K562 (cell line): Measurements from ENCODE around the gene OAT. TPM values are rescaled to one million over a fixed set of nuclear protein-coding genes. Genes with fewer than 3 reads are reported as not detected.

Experiments used
- ATAC-seq: fragments of 200-7000 bp; cut with Tn5 transposase; 3 replicates; pipeline ENCODE4 v1.9.1; 2020; ENCODE audit warnings: moderate library complexity
- BruUV-seq: library from RNA; stranded (reverse); fragments of 400-500 nt; replicated peaks from 2 replicates; lab custom pipeline; 2021; lab: Mats Ljungman, UMichigan
- CTCF ChIA-PET: fragments of 300-600 bp; formaldehyde crosslinking; extraction: SDS; loops from one replicate; lab custom pipeline; 2021; ENCODE audit warnings: low intra/inter-chr PET ratio; lab: Yijun Ruan, JAX
- POLR2A ChIA-PET: fragments of 300-600, 350-650 bp; sonication (Branson Sonifier 250); formaldehyde crosslinking; extraction: SDS; loops from one replicate; lab custom pipeline; 2021; ENCODE audit warnings: antibody characterized with exemption, inconsistent platforms; lab: Yijun Ruan, JAX
- DNase-seq, 4 experiments: peaks; one replicate each; pipeline versions ENCODE4 v3.0.0 to v3.0.0-alpha.2; 2011 to 2018; ENCODE audit warnings: low spot score in 3 of 4, mixed read lengths in 3 of 4; ENCODE audit errors: extremely low read depth in 1 of 4
- FAIRE-seq: peaks from 2 replicates; lab custom pipeline; 2011; peaks lifted over from hg19 to GRCh38; lab: Jason Lieb, UNC
- H2AFZ ChIP-seq: 2 replicates; pipeline ENCODE4 v1.6.0; 2011; ENCODE audit warnings: low read depth, low read length, control low read depth, inconsistent platforms
- H3K27ac ChIP-seq: fragments of 200-600 bp; 3 replicates; pipeline ENCODE4 v1.8.0; 2011; ENCODE audit warnings: low read depth, mild to moderate bottlenecking, control low read depth, inconsistent platforms, low read length, moderate library complexity, mixed read lengths; ENCODE audit errors: extremely low read depth
- H3K27me3 ChIP-seq, 2 experiments: fragments of 300-600 bp in 1 of 2; 2 replicates in 1 of 2; 3 replicates in 1 of 2; pipeline versions ENCODE4 v1.6.0 to v1.8.0; 2011; ENCODE audit warnings: inconsistent platforms in 2 of 2, low read length in 2 of 2, mild to moderate bottlenecking in 1 of 2, mixed read lengths in 1 of 2, moderate library complexity in 1 of 2; ENCODE audit not compliant: control insufficient read depth in 2 of 2, insufficient read depth in 2 of 2
- H3K36me3 ChIP-seq: fragments of 300-600 bp; 3 replicates; pipeline ENCODE4 v1.8.0; 2011; ENCODE audit warnings: mild to moderate bottlenecking, low read length, inconsistent platforms; ENCODE audit not compliant: control insufficient read depth, insufficient read depth
- H3K4me1 ChIP-seq, 2 experiments: fragments of 200-600 bp in 1 of 2; replicated peaks in 1 of 2; 2 replicates in 1 of 2; 3 replicates in 1 of 2; pipeline versions ENCODE4 v1.5.1 to v1.8.0; 2011; ENCODE audit warnings: inconsistent platforms in 2 of 2, low read length in 2 of 2, mild to moderate bottlenecking in 1 of 2, mixed read lengths in 1 of 2, moderate library complexity in 1 of 2; ENCODE audit not compliant: control insufficient read depth in 2 of 2, insufficient read depth in 2 of 2
- H3K4me2 ChIP-seq: 2 replicates; pipeline ENCODE4 v1.6.1; 2011; ENCODE audit warnings: low read length, control low read depth, inconsistent platforms, mixed read lengths; ENCODE audit not compliant: insufficient read depth
- H3K4me3 ChIP-seq: fragments of 200-600 bp; sonication (generic), shearing (Covaris generic); 2 replicates; pipeline ENCODE4 v1.5.1; 2016; ENCODE audit warnings: control low read depth, inconsistent platforms
- H3K79me2 ChIP-seq: fragments of 200-600 bp; 3 replicates; pipeline ENCODE4 v1.8.0; 2011; ENCODE audit warnings: low read length, inconsistent platforms; ENCODE audit not compliant: control insufficient read depth, insufficient read depth
- H3K9ac ChIP-seq, 2 experiments: 2 replicates each; pipeline versions ENCODE4 v1.6.0 to v1.6.1; 2011; ENCODE audit warnings: low read depth in 2 of 2, low read length in 2 of 2, control low read depth in 1 of 2, inconsistent platforms in 1 of 2, mild to moderate bottlenecking in 1 of 2, mixed read lengths in 1 of 2; ENCODE audit not compliant: insufficient read depth in 1 of 2
- H3K9me1 ChIP-seq: one replicate; pipeline ENCODE4 v1.6.0; 2011; ENCODE audit warnings: inconsistent platforms, mild to moderate bottlenecking, low read length, moderate library complexity; ENCODE audit not compliant: control insufficient read depth, insufficient read depth
- H3K9me3 ChIP-seq: replicated peaks from 2 replicates; pipeline ENCODE4 v1.5.1; 2011; ENCODE audit warnings: low read depth, low read length, inconsistent platforms; ENCODE audit not compliant: control insufficient read depth, insufficient read depth
- H4K20me1 ChIP-seq: replicated peaks from 2 replicates; pipeline ENCODE4 v1.6.1; 2011; ENCODE audit warnings: low read length, inconsistent platforms, mixed read lengths; ENCODE audit not compliant: control insufficient read depth, insufficient read depth
- RBBP5 ChIP-seq: fragments of 200-600 bp; sonication (generic); IDR thresholded peaks from 2 replicates; pipeline ENCODE4 v1.6.1; 2012; ENCODE audit warnings: borderline replicate concordance, mild to moderate bottlenecking, low read length, control low read depth, inconsistent platforms; ENCODE audit not compliant: insufficient read depth, poor library complexity, severe bottlenecking
- REST ChIP-seq, 2 experiments: fragments of 450-650 bp; formaldehyde crosslinking in 1 of 2; IDR thresholded peaks; 2 replicates each; pipeline versions ENCODE4 v1.4.0 to v1.6.1; 2014 to 2020; ENCODE audit warnings: mild to moderate bottlenecking in 2 of 2, borderline replicate concordance in 1 of 2, low read depth in 1 of 2
- SIN3B ChIP-seq: fragments of 450-650 bp; IDR thresholded peaks from 2 replicates; pipeline ENCODE4 v1.6.1; 2017; ENCODE audit warnings: low read depth, mild to moderate bottlenecking, moderate library complexity
- ZBTB11 ChIP-seq, 3 experiments: fragments of 200-800 bp in 1 of 3; fragments of 250-450 bp in 1 of 3; fragments of 450-650 bp in 1 of 3; sonication (Bioruptor Pico) in 1 of 3; sonication (Bioruptor generic) in 1 of 3; formaldehyde crosslinking in 1 of 3; IDR thresholded peaks; 2 replicates each; pipeline versions ENCODE4 v1.6.1 to v1.8.0; 2016 to 2022; ENCODE audit warnings: mild to moderate bottlenecking in 2 of 3, missing genetic modification characterization in 2 of 3, missing compliant biosample characterization in 1 of 3, moderate library complexity in 1 of 3
- ZBTB43 ChIP-seq: sonication (generic); formaldehyde crosslinking; IDR thresholded peaks from 2 replicates; pipeline ENCODE4 v1.8.0; 2023; ENCODE audit warnings: mild to moderate bottlenecking, missing genetic modification reagents
- WGBS: fragments of 100-300 bp; shearing (Covaris generic); methylation state at CpG from one replicate; pipeline ENCODE4 v1.1.6; 2016; ENCODE audit warnings: low coverage, mixed read lengths; ENCODE audit not compliant: insufficient coverage; ENCODE audit errors: missing lambda C conversion rate; 5-methylcytosine and 5-hydroxymethylcytosine counted together
- in situ Hi-C: fragments of 300-500 bp; cut with MboI; formaldehyde crosslinking; loops from 4 replicates; pipeline ENCODE4 v1.15.0; 2018; ENCODE audit warnings: inconsistent platforms, mixed read lengths
- intact Hi-C: fragments of 100-400 bp; cut with micrococcal nuclease; formaldehyde crosslinking; loops from 2 replicates; pipeline ENCODE4 v1.14.2; 2022
- polyA plus RNA-seq, 8 experiments: library from polyadenylated mRNA; depleted of rRNA in 4 of 8; stranded (reverse) in 5 of 8; unstranded in 3 of 8; fragments of >200 nt; fragmentation: Nextera tagmentation in 2 of 8; fragmentation: Illumina TruSeq in 1 of 8; extraction: Ambion mirVana in 2 of 8; extraction: Trizol in 1 of 8; gene quantifications; 2 replicates each; pipeline versions ENCODE4 v1.2.1 to v1.2.3, GENCODE V29; 2011 to 2014; ENCODE audit warnings: inconsistent platforms in 1 of 8, missing spikeins in 1 of 8
- total RNA-seq, 7 experiments: library from RNA; depleted of rRNA in 6 of 7; stranded (reverse); fragments of >200 nt in 6 of 7; fragmentation: Illumina TruSeq in 2 of 7; extraction: Trizol in 2 of 7; gene quantifications; 2 replicates each; pipeline versions ENCODE4 v1.2.1 to v1.2.3, GENCODE V29; 2011 to 2021; ENCODE audit warnings: low replicate concordance in 1 of 7

The OAT gene
- total and polyA plus RNA-seq, 9 of the 15 experiments (the other 6 are each of a cell fraction or from before 2014, with no cell fraction given) = 100 to 312 (median 163) TPM

- no peaks in the 10 kb centered on the region for H3K9me1 ChIP-seq
- no peaks in the 10 kb centered on the region for H3K27me3 ChIP-seq
- peaks cover 16% of the 10 kb centered on the region for H3K79me2 ChIP-seq
- peak within 1 kb of the TSS; percentile 99 for H2AFZ ChIP-seq
- DNase-seq (peak; percentile 81 to 88 (median 83)), FAIRE-seq (peak; percentile 65), ATAC-seq (peak; percentile 97)
- peak within 1 kb of the TSS; percentile 76 for H3K4me3 ChIP-seq
- no peaks in the 10 kb centered on the region for H3K36me3 ChIP-seq
- 2% methylated on average over 48 of the region's 81 CpGs for WGBS
- CTCF ChIA-PET = no interaction called here
- H3K27ac ChIP-seq = peak within 1 kb of the TSS; percentile 75
- peaks cover 24 to 29% of the 10 kb centered on the region in 2 experiments for H3K4me1 ChIP-seq
- no peaks in the 10 kb centered on the region for H4K20me1 ChIP-seq
- in situ Hi-C loops (no loop called here), intact Hi-C loops (no loop called here)
- H3K9ac ChIP-seq = peak within 1 kb of the TSS; percentile 51 to 91; a peak in 3 of 4 replicates
- H3K4me2 ChIP-seq = peak within 1 kb of the TSS; percentile 90
- no TSS peak for BruUV-seq
- H3K9me3 ChIP-seq = no peaks in the 10 kb centered on the region
- POLR2A ChIA-PET = interaction anchor here (0.6 to 1.8 kb wide), 3 partner anchors 24 to 329 kb away, joined by 3 to 5 read pairs (median 3); no protein-coding TSS in a partner anchor
- TF ChIP-seq ZBTB11 (CRISPR knock-in tag; IDR thresholded peaks at IDR 0.05) (peak in 1 of 3 experiments; percentile 44; a peak in 1 of 6 replicates), RBBP5 (peak; percentile 68), REST (IDR thresholded peaks at IDR 0.05; ENCODE audit: borderline replicate concordance) (0 out of 2 replicates have a peak, but pooled peaks have one; percentile 4), REST (CRISPR knock-in tag; IDR thresholded peaks at IDR 0.05; ENCODE audit: low read depth) (no peak), ZBTB43 (CRISPR knock-in tag) (no peak), SIN3B (peak; percentile 70; the same call in 1 of the 2 replicates)
Observed at GRCh38 chr10:124461642-124462347, 43.1 kb upstream of the OAT start, which contains the start of gene LHPP. Gene LHPP (plus strand): TSS chr10:124461823. CDS start chr10:124461863, 40 bp downstream.
